HepG2 (cell line): Measurements from ENCODE around the gene SNX7. TPM values are rescaled to one million over a fixed set of nuclear protein-coding genes. Genes with fewer than 3 reads are reported as not detected.

Experiments
- MYNN ChIP-seq: sonication (generic); formaldehyde crosslinking; IDR thresholded peaks from 2 replicates; pipeline ENCODE4 v1.4.0; 2020; ENCODE audit warnings: mild to moderate bottlenecking, low read depth, missing genetic modification reagents
- ZFP90 ChIP-seq: sonication (generic); formaldehyde crosslinking; IDR thresholded peaks from 2 replicates; pipeline ENCODE4 v1.8.0; 2022; ENCODE audit warnings: missing genetic modification reagents, mild to moderate bottlenecking, inconsistent platforms, borderline replicate concordance
- ZIK1 ChIP-seq: sonication (generic); formaldehyde crosslinking; IDR thresholded peaks from 2 replicates; pipeline ENCODE4 v1.5.0; 2020; ENCODE audit warnings: mild to moderate bottlenecking, low read depth, missing genetic modification reagents, borderline replicate concordance
- ZNF383 ChIP-seq: sonication (generic); formaldehyde crosslinking; IDR thresholded peaks from 2 replicates; pipeline ENCODE4 v1.4.0; 2020; ENCODE audit warnings: missing genetic modification reagents, mild to moderate bottlenecking, borderline replicate concordance
- ZNF496 ChIP-seq: sonication (generic); formaldehyde crosslinking; IDR thresholded peaks from 2 replicates; pipeline ENCODE4 v1.8.1; 2023; ENCODE audit warnings: mild to moderate bottlenecking, moderate library complexity, missing genetic modification reagents; ENCODE audit not compliant: insufficient replicate concordance
- ZNF552 ChIP-seq: sonication (generic); formaldehyde crosslinking; IDR thresholded peaks from 2 replicates; pipeline ENCODE4 v1.9.0; 2022; ENCODE audit warnings: missing genetic modification reagents, mild to moderate bottlenecking, borderline replicate concordance
- ZNF564 ChIP-seq: sonication (generic); formaldehyde crosslinking; IDR thresholded peaks from 2 replicates; pipeline ENCODE4 v1.8.1; 2023; ENCODE audit warnings: mild to moderate bottlenecking, missing genetic modification reagents
- ZNF83 ChIP-seq: sonication (generic); formaldehyde crosslinking; IDR thresholded peaks from 2 replicates; pipeline ENCODE4 v1.4.0; 2020; ENCODE audit warnings: missing genetic modification reagents, mild to moderate bottlenecking, borderline replicate concordance
- ZNF891 ChIP-seq: sonication (generic); formaldehyde crosslinking; IDR thresholded peaks from 2 replicates; pipeline ENCODE4 v1.5.0; 2020; ENCODE audit warnings: mild to moderate bottlenecking, missing genetic modification reagents
- ZSCAN25 ChIP-seq: sonication (generic); formaldehyde crosslinking; IDR thresholded peaks from 2 replicates; pipeline ENCODE4 v1.8.0; 2022; ENCODE audit warnings: mild to moderate bottlenecking, missing genetic modification reagents
- polyA plus RNA-seq, 8 experiments: library from polyadenylated mRNA; depleted of rRNA in 3 of 8; stranded (reverse) in 7 of 8; unstranded in 1 of 8; fragments of >200 nt; fragmentation: Illumina TruSeq in 4 of 8; extraction: Trizol in 4 of 8; gene quantifications; 2 replicates each; pipeline versions ENCODE4 v1.2.1 to v1.2.3, GENCODE V29; 2011 to 2016; ENCODE audit warnings: low read depth in 4 of 8, missing spikeins in 1 of 8, mixed read lengths in 1 of 8; ENCODE audit not compliant: insufficient read depth in 1 of 8
- total RNA-seq, 5 experiments: library from RNA; depleted of rRNA; stranded (reverse); fragments of >200 nt; fragmentation: Illumina TruSeq; extraction: Trizol; gene quantifications; 2 replicates each; pipeline ENCODE4 v1.2.3, GENCODE V29; 2016; ENCODE audit warnings: low read depth in 1 of 5
- TF ChIP-seq, protein P1 (sequence below), 2 experiments: fragments of 450-650 bp in 1 of 2; sonication (generic) in 1 of 2; formaldehyde crosslinking; IDR thresholded peaks; 2 replicates each; pipeline versions ENCODE4 v1.5.0 to v1.8.0; 2020 to 2022; ENCODE audit warnings: mild to moderate bottlenecking in 1 of 2, missing genetic modification reagents in 1 of 2
- TF ChIP-seq, protein P2 (sequence below): sonication (generic); formaldehyde crosslinking; IDR thresholded peaks from 2 replicates; pipeline ENCODE4 v1.5.0; 2020; ENCODE audit warnings: mild to moderate bottlenecking, missing genetic modification reagents, moderate library complexity
- TF ChIP-seq, protein P3 (sequence below): sonication (generic); formaldehyde crosslinking; IDR thresholded peaks from 2 replicates; pipeline ENCODE4 v1.5.1; 2020; ENCODE audit warnings: mild to moderate bottlenecking, moderate library complexity, missing genetic modification reagents
- TF ChIP-seq, protein P4 (sequence below), 2 experiments: sonication (generic) in 1 of 2; formaldehyde crosslinking in 1 of 2; IDR thresholded peaks; 2 replicates each; pipeline versions ENCODE4 v1.6.1 to v1.9.0; 2014 to 2022; ENCODE audit warnings: antibody characterized with exemption in 1 of 2, borderline replicate concordance in 1 of 2, inconsistent platforms in 1 of 2, low read depth in 1 of 2, missing genetic modification reagents in 1 of 2
- TF ChIP-seq, protein P5 (sequence below): IDR thresholded peaks from 2 replicates; pipeline ENCODE4 v1.6.1; 2016; ENCODE audit warnings: missing compliant biosample characterization, missing genetic modification reagents, borderline replicate concordance

The SNX7 gene
- total and polyA plus RNA-seq, 2 of the 13 experiments (the other 11 are each of a cell fraction or from before 2014, with no cell fraction given) = 14.3 to 33.5 TPM

DNA sequence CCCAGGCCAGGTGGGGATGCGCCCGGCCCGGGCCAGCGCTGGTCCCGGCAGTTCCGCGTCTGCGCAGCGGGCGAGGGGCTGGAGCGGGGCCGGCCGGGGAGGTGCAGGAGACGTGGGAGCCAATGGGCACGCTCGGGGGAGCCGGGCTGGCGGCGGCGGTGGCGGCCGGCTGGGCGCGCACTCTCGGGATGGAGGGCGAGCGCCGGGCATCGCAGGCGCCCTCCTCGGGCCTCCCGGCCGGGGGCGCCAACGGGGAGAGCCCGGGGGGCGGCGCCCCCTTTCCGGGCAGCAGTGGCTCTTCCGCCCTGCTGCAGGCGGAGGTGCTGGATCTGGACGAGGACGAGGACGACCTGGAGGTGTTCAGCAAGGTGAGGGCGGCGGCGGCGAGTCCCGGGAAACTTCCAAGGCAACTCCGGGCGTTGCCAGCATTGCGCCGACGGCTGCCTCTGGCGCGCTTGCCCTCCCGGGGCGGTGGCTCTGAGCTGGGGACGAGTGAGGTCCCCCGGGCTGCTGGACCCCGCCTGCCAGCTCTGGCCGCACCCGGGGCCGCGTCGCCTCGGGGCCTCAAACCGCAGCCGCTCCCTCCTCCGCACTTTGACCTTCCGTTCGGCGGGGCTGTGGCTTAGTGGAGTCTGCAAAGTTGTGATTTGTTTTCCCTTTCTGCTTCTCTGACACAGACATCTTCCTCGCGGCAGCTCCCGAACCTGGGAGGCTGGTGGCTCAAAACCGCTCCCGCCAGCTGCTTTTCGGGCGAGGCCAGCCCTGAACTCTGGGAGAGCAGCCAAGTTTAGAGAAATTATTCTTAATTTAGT lies at the start of gene SNX7 (continued):
- no peak; the same call in 1 of the 2 replicates for TF ChIP-seq ZNF564 (CRISPR knock-in tag)
- no peak for TF ChIP-seq ZNF496 (CRISPR knock-in tag)
- TF ChIP-seq, protein P1, sequence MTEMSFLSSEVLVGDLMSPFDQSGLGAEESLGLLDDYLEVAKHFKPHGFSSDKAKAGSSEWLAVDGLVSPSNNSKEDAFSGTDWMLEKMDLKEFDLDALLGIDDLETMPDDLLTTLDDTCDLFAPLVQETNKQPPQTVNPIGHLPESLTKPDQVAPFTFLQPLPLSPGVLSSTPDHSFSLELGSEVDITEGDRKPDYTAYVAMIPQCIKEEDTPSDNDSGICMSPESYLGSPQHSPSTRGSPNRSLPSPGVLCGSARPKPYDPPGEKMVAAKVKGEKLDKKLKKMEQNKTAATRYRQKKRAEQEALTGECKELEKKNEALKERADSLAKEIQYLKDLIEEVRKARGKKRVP (CRISPR knock-in tag; IDR thresholded peaks at IDR 0.05) = no peak
- TF ChIP-seq ZFP90 = 0 out of 2 replicates have a peak, but pooled peaks have one; percentile 49
- peak; percentile 41; the same call in 1 of the 2 replicates for TF ChIP-seq ZSCAN25 (CRISPR knock-in tag)
- TF ChIP-seq, protein P2, sequence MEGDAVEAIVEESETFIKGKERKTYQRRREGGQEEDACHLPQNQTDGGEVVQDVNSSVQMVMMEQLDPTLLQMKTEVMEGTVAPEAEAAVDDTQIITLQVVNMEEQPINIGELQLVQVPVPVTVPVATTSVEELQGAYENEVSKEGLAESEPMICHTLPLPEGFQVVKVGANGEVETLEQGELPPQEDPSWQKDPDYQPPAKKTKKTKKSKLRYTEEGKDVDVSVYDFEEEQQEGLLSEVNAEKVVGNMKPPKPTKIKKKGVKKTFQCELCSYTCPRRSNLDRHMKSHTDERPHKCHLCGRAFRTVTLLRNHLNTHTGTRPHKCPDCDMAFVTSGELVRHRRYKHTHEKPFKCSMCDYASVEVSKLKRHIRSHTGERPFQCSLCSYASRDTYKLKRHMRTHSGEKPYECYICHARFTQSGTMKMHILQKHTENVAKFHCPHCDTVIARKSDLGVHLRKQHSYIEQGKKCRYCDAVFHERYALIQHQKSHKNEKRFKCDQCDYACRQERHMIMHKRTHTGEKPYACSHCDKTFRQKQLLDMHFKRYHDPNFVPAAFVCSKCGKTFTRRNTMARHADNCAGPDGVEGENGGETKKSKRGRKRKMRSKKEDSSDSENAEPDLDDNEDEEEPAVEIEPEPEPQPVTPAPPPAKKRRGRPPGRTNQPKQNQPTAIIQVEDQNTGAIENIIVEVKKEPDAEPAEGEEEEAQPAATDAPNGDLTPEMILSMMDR (CRISPR knock-in tag) = peak; percentile 29; the same call in 1 of the 2 replicates
- no peak for TF ChIP-seq ZNF891 (CRISPR knock-in tag)
- TF ChIP-seq, protein P3, sequence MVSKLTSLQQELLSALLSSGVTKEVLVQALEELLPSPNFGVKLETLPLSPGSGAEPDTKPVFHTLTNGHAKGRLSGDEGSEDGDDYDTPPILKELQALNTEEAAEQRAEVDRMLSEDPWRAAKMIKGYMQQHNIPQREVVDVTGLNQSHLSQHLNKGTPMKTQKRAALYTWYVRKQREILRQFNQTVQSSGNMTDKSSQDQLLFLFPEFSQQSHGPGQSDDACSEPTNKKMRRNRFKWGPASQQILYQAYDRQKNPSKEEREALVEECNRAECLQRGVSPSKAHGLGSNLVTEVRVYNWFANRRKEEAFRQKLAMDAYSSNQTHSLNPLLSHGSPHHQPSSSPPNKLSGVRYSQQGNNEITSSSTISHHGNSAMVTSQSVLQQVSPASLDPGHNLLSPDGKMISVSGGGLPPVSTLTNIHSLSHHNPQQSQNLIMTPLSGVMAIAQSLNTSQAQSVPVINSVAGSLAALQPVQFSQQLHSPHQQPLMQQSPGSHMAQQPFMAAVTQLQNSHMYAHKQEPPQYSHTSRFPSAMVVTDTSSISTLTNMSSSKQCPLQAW = no peak
- TF ChIP-seq MYNN (CRISPR knock-in tag) = no peak
- no peak for TF ChIP-seq ZNF552 (CRISPR knock-in tag)
- TF ChIP-seq ZIK1 (CRISPR knock-in tag) = no peak
- no peak for TF ChIP-seq ZNF383 (CRISPR knock-in tag)
- TF ChIP-seq, protein P4, sequence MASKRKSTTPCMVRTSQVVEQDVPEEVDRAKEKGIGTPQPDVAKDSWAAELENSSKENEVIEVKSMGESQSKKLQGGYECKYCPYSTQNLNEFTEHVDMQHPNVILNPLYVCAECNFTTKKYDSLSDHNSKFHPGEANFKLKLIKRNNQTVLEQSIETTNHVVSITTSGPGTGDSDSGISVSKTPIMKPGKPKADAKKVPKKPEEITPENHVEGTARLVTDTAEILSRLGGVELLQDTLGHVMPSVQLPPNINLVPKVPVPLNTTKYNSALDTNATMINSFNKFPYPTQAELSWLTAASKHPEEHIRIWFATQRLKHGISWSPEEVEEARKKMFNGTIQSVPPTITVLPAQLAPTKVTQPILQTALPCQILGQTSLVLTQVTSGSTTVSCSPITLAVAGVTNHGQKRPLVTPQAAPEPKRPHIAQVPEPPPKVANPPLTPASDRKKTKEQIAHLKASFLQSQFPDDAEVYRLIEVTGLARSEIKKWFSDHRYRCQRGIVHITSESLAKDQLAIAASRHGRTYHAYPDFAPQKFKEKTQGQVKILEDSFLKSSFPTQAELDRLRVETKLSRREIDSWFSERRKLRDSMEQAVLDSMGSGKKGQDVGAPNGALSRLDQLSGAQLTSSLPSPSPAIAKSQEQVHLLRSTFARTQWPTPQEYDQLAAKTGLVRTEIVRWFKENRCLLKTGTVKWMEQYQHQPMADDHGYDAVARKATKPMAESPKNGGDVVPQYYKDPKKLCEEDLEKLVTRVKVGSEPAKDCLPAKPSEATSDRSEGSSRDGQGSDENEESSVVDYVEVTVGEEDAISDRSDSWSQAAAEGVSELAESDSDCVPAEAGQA (IDR thresholded peaks at IDR 0.05; ENCODE audit: low read depth) = no peak
- TF ChIP-seq, protein P4 (CRISPR knock-in tag; IDR thresholded peaks at IDR 0.05; ENCODE audit: borderline replicate concordance) = peak; percentile 65; the same call in 1 of the 2 replicates
- no peak for TF ChIP-seq ZNF83 (CRISPR knock-in tag)
- TF ChIP-seq, protein P5, sequence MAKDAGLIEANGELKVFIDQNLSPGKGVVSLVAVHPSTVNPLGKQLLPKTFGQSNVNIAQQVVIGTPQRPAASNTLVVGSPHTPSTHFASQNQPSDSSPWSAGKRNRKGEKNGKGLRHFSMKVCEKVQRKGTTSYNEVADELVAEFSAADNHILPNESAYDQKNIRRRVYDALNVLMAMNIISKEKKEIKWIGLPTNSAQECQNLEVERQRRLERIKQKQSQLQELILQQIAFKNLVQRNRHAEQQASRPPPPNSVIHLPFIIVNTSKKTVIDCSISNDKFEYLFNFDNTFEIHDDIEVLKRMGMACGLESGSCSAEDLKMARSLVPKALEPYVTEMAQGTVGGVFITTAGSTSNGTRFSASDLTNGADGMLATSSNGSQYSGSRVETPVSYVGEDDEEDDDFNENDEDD (CRISPR knock-in tag) = peak; percentile 28; the same call in 1 of the 2 replicates
